Fibroblast of mammary gland (primary cell): ENCODE data around the gene RNF115.
"Not testable (repeated sequence)": the region's sequence is repeated elsewhere in the genome, so short reads cannot be mapped to it uniquely, and the experiment has no call there.

ENCODE experiments used
- DNase-seq: peaks from one replicate; pipeline ENCODE4 v3.0.0-alpha.2; 2010; ENCODE audit warnings: low read depth
- H3K4me3 ChIP-seq: 2 replicates; pipeline ENCODE4 v1.5.1; 2011; ENCODE audit warnings: low read depth, mild to moderate bottlenecking, low read length, moderate library complexity; ENCODE audit not compliant: control insufficient read depth
- CTCF ChIP-seq: conservative IDR thresholded peaks from 2 replicates; pipeline ENCODE4 v1.5.1; 2011; ENCODE audit warnings: low read depth, low read length, inconsistent platforms; ENCODE audit not compliant: control insufficient read depth, insufficient read depth

Gene RNF115

GRCh38 chr1:145773423-145773822, 50.5 kb downstream of the RNF115 start:
- DNase-seq: no peak
- no peak for TF ChIP-seq CTCF
- H3K4me3 ChIP-seq: no peak overlapping the region

- TF ChIP-seq CTCF: no peak
- DNase-seq: peak; percentile 25
- no peak overlapping the region for H3K4me3 ChIP-seq
Observed at GRCh38 chr1:145771056-145771455, 52.8 kb downstream of the RNF115 start.

- DNase-seq: not testable (repeated sequence)
Observed at GRCh38 chr1:145768004-145768403, 55.9 kb downstream of the RNF115 start.

GRCh38 chr1:145766926-145767325, 57.0 kb downstream of the RNF115 start:
- not testable (repeated sequence) for DNase-seq, H3K4me3 ChIP-seq

More at GRCh38 chr1:145768004-145768403, 55.9 kb downstream of the RNF115 start:
- H3K4me3 ChIP-seq: not testable (repeated sequence)

GRCh38 chr1:145765585-145766360, 58.1 kb downstream of the RNF115 start:
- not testable (repeated sequence) for H3K4me3 ChIP-seq, DNase-seq

GRCh38 chr1:145765127-145765526, 58.8 kb downstream of the RNF115 start:
- not testable (repeated sequence) for H3K4me3 ChIP-seq, DNase-seq

GRCh38 chr1:145764231-145764940, 59.5 kb downstream of the RNF115 start:
- not testable (repeated sequence) for H3K4me3 ChIP-seq, DNase-seq

GRCh38 chr1:145762001-145762400, 61.9 kb downstream of the RNF115 start:
- not testable (repeated sequence) for DNase-seq, H3K4me3 ChIP-seq

- not testable (repeated sequence) for H3K4me3 ChIP-seq, DNase-seq
Observed at GRCh38 chr1:145761498-145761897, 62.4 kb downstream of the RNF115 start.

GRCh38 chr1:145760395-145760949, 63.4 kb downstream of the RNF115 start:
- not testable (repeated sequence) for DNase-seq, H3K4me3 ChIP-seq

GRCh38 chr1:145759721-145760120, 64.2 kb downstream of the RNF115 start:
- no peak overlapping the region for H3K4me3 ChIP-seq
- no peak for TF ChIP-seq CTCF

More at GRCh38 chr1:145759721-145760120, 64.2 kb downstream of the RNF115 start:
- no peak for DNase-seq
